HepG2 (cell line): Measurements from ENCODE around the gene ADGRG1. TPM values are rescaled to one million over a fixed set of nuclear protein-coding genes. Genes with fewer than 3 reads are reported as not detected.
A peak's percentile ranks its signal among the peaks of the same experiment; 100 is the strongest.

Source experiments
- ARID5B ChIP-seq: IDR thresholded peaks from 2 replicates; pipeline ENCODE4 v1.4.0; 2020; ENCODE audit warnings: mild to moderate bottlenecking, missing genetic modification reagents
- CC2D1A ChIP-seq: sonication (generic); formaldehyde crosslinking; IDR thresholded peaks from 2 replicates; pipeline ENCODE4 v1.8.1; 2023; ENCODE audit warnings: mild to moderate bottlenecking, missing genetic modification reagents
- CCDC6 ChIP-seq: sonication (generic); formaldehyde crosslinking; IDR thresholded peaks from 2 replicates; pipeline ENCODE4 v1.8.1; 2022; ENCODE audit warnings: mild to moderate bottlenecking, missing genetic modification reagents, moderate library complexity
- CENPX ChIP-seq: sonication (generic); formaldehyde crosslinking; IDR thresholded peaks from 2 replicates; pipeline ENCODE4 v1.9.0; 2021; ENCODE audit warnings: mild to moderate bottlenecking, missing genetic modification reagents, moderate library complexity
- CHD4 ChIP-seq: fragments of 200-600 bp; sonication (generic); IDR thresholded peaks from 2 replicates; pipeline ENCODE4 v1.7.0; 2017; ENCODE audit warnings: mild to moderate bottlenecking, low read length, borderline replicate concordance
- DBP ChIP-seq: sonication (generic); formaldehyde crosslinking; IDR thresholded peaks from 2 replicates; pipeline ENCODE4 v1.4.0; 2020; ENCODE audit warnings: missing genetic modification reagents; ENCODE audit errors: not compliant biosample characterization
- HMGXB4 ChIP-seq, 2 experiments: sonication (generic) in 1 of 2; formaldehyde crosslinking in 1 of 2; IDR thresholded peaks; 2 replicates each; pipeline versions ENCODE4 v1.4.0 to v1.6.1; 2018 to 2020; ENCODE audit warnings: missing genetic modification reagents in 2 of 2, borderline replicate concordance in 1 of 2, low read depth in 1 of 2, mild to moderate bottlenecking in 1 of 2, missing biosample characterization in 1 of 2
- MLX ChIP-seq: IDR thresholded peaks from 2 replicates; pipeline ENCODE4 v1.6.1; 2016
- NR0B2 ChIP-seq: sonication (generic); formaldehyde crosslinking; IDR thresholded peaks from 2 replicates; pipeline ENCODE4 v1.4.0; 2020; ENCODE audit warnings: mild to moderate bottlenecking, missing genetic modification reagents
- RAD21 ChIP-seq: fragments of 450-650 bp; formaldehyde crosslinking; IDR thresholded peaks from 2 replicates; pipeline ENCODE4 v1.5.0; 2020; ENCODE audit warnings: mild to moderate bottlenecking
- SP5 ChIP-seq: IDR thresholded peaks from 2 replicates; pipeline ENCODE4 v1.6.1; 2016; ENCODE audit warnings: low read depth, borderline replicate concordance
- ZBTB21 ChIP-seq: sonication (generic); formaldehyde crosslinking; IDR thresholded peaks from 2 replicates; pipeline ENCODE4 v1.4.0; 2020; ENCODE audit warnings: missing genetic modification reagents
- ZBTB44 ChIP-seq: sonication (generic); formaldehyde crosslinking; IDR thresholded peaks from 2 replicates; pipeline ENCODE4 v1.4.0; 2020; ENCODE audit warnings: missing genetic modification reagents
- ZNF605 ChIP-seq: sonication (generic); formaldehyde crosslinking; IDR thresholded peaks from 2 replicates; pipeline ENCODE4 v1.8.0; 2022; ENCODE audit warnings: mild to moderate bottlenecking, missing genetic modification reagents
- ZNF720 ChIP-seq: sonication (generic); formaldehyde crosslinking; IDR thresholded peaks from 2 replicates; pipeline ENCODE4 v1.4.0; 2020; ENCODE audit warnings: missing genetic modification reagents
- ZNF761 ChIP-seq: sonication (generic); formaldehyde crosslinking; conservative IDR thresholded peaks from 2 replicates; pipeline ENCODE4 v1.4.0; 2020; ENCODE audit warnings: mild to moderate bottlenecking, missing genetic modification reagents
- ZNF777 ChIP-seq: sonication (generic); formaldehyde crosslinking; IDR thresholded peaks from 2 replicates; pipeline ENCODE4 v1.4.0; 2020; ENCODE audit warnings: missing genetic modification reagents
- ZNF850 ChIP-seq: sonication (generic); formaldehyde crosslinking; conservative IDR thresholded peaks from 2 replicates; pipeline ENCODE4 v1.9.0; 2021; ENCODE audit warnings: mild to moderate bottlenecking, missing genetic modification reagents
- ZSCAN22 ChIP-seq: sonication (generic); formaldehyde crosslinking; IDR thresholded peaks from 2 replicates; pipeline ENCODE4 v1.4.0; 2020; ENCODE audit warnings: mild to moderate bottlenecking, missing genetic modification reagents
- polyA plus RNA-seq, 8 experiments: library from polyadenylated mRNA; depleted of rRNA in 3 of 8; stranded (reverse) in 7 of 8; unstranded in 1 of 8; fragments of >200 nt; fragmentation: Illumina TruSeq in 4 of 8; extraction: Trizol in 4 of 8; gene quantifications; 2 replicates each; pipeline versions ENCODE4 v1.2.1 to v1.2.3, GENCODE V29; 2011 to 2016; ENCODE audit warnings: low read depth in 4 of 8, missing spikeins in 1 of 8, mixed read lengths in 1 of 8; ENCODE audit not compliant: insufficient read depth in 1 of 8
- total RNA-seq, 5 experiments: library from RNA; depleted of rRNA; stranded (reverse); fragments of >200 nt; fragmentation: Illumina TruSeq; extraction: Trizol; gene quantifications; 2 replicates each; pipeline ENCODE4 v1.2.3, GENCODE V29; 2016; ENCODE audit warnings: low read depth in 1 of 5

ADGRG1 gene
- total and polyA plus RNA-seq, 2 of the 13 experiments (the other 11 are each of a cell fraction or from before 2014, with no cell fraction given) = 2.7 to 5.9 TPM

GRCh38 chr16:57667048-57667525 lies 38.7 kb downstream of the ADGRG1 start (continued):
- TF ChIP-seq MLX (no peak), ZBTB21 (CRISPR knock-in tag) (no peak), ZNF777 (CRISPR knock-in tag) (no peak), ZSCAN22 (CRISPR knock-in tag) (0 out of 2 replicates have a peak, but pooled peaks have one; percentile 4), SP5 (CRISPR knock-in tag) (no peak), CCDC6 (CRISPR knock-in tag) (no peak), CENPX (CRISPR knock-in tag) (no peak), RAD21 (no peak), ZNF720 (CRISPR knock-in tag) (no peak), ARID5B (no peak), CC2D1A (no peak), ZBTB44 (CRISPR knock-in tag) (no peak), ZNF761 (CRISPR knock-in tag) (no peak), DBP (CRISPR knock-in tag) (peak; percentile 15), ZNF850 (CRISPR knock-in tag) (no peak), NR0B2 (CRISPR knock-in tag) (peak; percentile 76; the same call in 1 of the 2 replicates), CHD4 (0 out of 2 replicates have a peak, but pooled peaks have one; percentile 49), HMGXB4 (CRISPR knock-in tag; IDR thresholded peaks at IDR 0.05; ENCODE audit: borderline replicate concordance in 1 of 2, low read depth in 1 of 2) (no peak), ZNF605 (CRISPR knock-in tag) (no peak; the same call in 1 of the 2 replicates)
